ENCODE data around the gene BAHCC1. TPM values are rescaled to one million over a fixed set of nuclear protein-coding genes. Genes with fewer than 3 reads are reported as not detected.

The BAHCC1 gene
- total and polyA plus RNA-seq, 2 of the 4 experiments (the other 2 are of a cell fraction): 0.36 to 7.8 TPM

- TF ChIP-seq RFX5 (IDR thresholded peaks at IDR 0.05; ENCODE audit: low read depth, low read length): no peak
- no peak for TF ChIP-seq CHD1 (IDR thresholded peaks at IDR 0.05; ENCODE audit: low read depth, low read length)
Measured at GRCh38 chr17:81391936-81392908, 3.0 kb upstream of the BAHCC1 start (continued).
